Glomerular endothelial cell (primary cell): Measurements from ENCODE around the gene NKX1-1. TPM values are rescaled to one million over a fixed set of nuclear protein-coding genes. Genes with fewer than 3 reads are reported as not detected.

Experiments used
- DNase-seq: peaks from one replicate; pipeline ENCODE4 v3.0.0-alpha.2; 2011; ENCODE audit warnings: low read depth, low spot score; ENCODE audit errors: extremely low read depth
- total RNA-seq: library from RNA; depleted of rRNA; stranded (reverse); fragments of >200 nt; gene quantifications from 2 replicates; pipeline ENCODE4 v1.2.3, GENCODE V29; 2015

NKX1-1 gene
- total RNA-seq, 1 donor from 2014 or later, result not detected

- DNase-seq, result no peak
These were observed 11.5 kb upstream of the NKX1-1 start for GRCh38 chr4:1417522-1418390.

GRCh38 chr4:1416948-1417260 lies 10.7 kb upstream of the NKX1-1 start:
- no peak for DNase-seq

- DNase-seq, result no peak
These were observed 10.1 kb upstream of the NKX1-1 start for GRCh38 chr4:1416051-1416947.

GRCh38 chr4:1415681-1415981 lies 9.4 kb upstream of the NKX1-1 start:
- no peak for DNase-seq

- DNase-seq, result no peak
These were observed 8.8 kb upstream of the NKX1-1 start for GRCh38 chr4:1414831-1415680.

GRCh38 chr4:1413687-1414479 lies 7.6 kb upstream of the NKX1-1 start:
- DNase-seq, result no peak

- DNase-seq, result no peak
These were observed 7.0 kb upstream of the NKX1-1 start for GRCh38 chr4:1413204-1413663.

GRCh38 chr4:1412376-1413203 lies 6.3 kb upstream of the NKX1-1 start:
- no peak for DNase-seq

GRCh38 chr4:1411436-1412375 lies 5.5 kb upstream of the NKX1-1 start:
- no peak for DNase-seq

GRCh38 chr4:1410491-1411325 lies 4.5 kb upstream of the NKX1-1 start:
- no peak for DNase-seq

GRCh38 chr4:1409491-1410425 lies 3.5 kb upstream of the NKX1-1 start:
- DNase-seq, result no peak

- DNase-seq, result no peak
These were observed 2.8 kb upstream of the NKX1-1 start for GRCh38 chr4:1409079-1409478.

GRCh38 chr4:1408418-1408817 lies 2.2 kb upstream of the NKX1-1 start:
- no peak for DNase-seq

- no peak for DNase-seq
These were observed 1.6 kb upstream of the NKX1-1 start for GRCh38 chr4:1407657-1408333.

- DNase-seq, result no peak
These were observed 877 bp upstream of the NKX1-1 start for GRCh38 chr4:1406981-1407656.
